ENCODE data around the gene PIM1.
"Not testable (repeated sequence)": the region's sequence is repeated elsewhere in the genome, so short reads cannot be mapped to it uniquely, and the experiment has no call there.

PIM1 gene

DNA sequence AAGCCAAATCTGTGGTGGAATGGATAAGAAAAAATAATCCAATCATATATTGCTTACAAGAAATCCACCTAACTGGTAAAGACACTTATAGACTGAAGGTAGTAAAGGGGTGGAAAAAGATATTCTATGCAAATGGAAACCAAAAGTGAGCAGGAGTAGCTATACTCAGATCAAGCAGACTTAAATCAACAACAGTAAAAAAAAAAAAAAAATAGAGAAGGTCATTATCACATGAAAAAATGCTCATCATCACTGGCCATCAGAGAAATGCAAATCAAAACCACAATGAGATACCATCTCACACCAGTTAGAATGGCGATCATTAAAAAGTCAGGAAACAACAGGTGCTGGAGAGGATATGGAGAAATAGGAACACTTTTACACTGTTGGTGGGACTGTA lies 24.9 kb downstream of the PIM1 start:
- DNase-seq = not testable (repeated sequence)

GRCh38 chr6:37196451-37196850 lies 26.5 kb downstream of the PIM1 start:
- not testable (repeated sequence) for DNase-seq

DNA sequence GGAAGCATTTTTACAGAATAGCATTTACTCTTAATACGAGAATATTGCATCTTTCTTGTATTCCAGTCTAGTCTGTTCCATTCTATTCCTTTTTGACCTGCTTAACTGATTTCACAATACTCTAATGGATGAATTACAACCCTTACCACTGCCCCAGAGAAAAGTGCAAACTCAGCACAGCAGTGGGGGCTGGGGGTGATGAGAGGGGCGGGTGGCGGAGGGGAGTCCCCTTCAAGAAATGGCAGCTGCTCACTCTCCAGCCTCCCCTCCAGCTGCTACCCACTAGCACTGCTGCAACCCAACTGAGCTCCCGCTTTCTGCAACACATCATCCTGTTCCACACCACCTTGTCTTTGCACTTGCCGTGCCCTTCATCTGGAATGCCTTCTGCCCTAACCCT lies 30.1 kb downstream of the PIM1 start:
- DNase-seq = no peak

DNA sequence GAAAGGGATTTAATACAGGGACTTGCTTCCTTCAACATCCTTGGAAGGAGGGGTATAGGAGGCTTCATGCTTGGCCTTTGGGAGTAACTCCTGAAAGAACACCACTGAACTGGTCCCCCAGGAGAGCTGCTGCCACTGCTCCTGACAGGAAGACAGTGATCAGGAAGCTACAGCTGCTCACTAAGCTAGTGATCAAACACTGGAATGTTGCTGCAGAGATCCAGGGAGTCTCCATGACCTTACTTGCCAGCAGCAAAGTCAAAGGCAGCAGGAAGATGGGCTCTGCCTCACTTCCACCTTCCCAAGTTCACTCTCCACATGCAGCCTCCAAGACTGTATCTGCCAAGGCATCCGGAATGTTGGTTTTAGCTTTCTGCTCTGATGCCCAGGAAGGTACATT lies 31.8 kb downstream of the PIM1 start:
- DNase-seq = no peak

DNA sequence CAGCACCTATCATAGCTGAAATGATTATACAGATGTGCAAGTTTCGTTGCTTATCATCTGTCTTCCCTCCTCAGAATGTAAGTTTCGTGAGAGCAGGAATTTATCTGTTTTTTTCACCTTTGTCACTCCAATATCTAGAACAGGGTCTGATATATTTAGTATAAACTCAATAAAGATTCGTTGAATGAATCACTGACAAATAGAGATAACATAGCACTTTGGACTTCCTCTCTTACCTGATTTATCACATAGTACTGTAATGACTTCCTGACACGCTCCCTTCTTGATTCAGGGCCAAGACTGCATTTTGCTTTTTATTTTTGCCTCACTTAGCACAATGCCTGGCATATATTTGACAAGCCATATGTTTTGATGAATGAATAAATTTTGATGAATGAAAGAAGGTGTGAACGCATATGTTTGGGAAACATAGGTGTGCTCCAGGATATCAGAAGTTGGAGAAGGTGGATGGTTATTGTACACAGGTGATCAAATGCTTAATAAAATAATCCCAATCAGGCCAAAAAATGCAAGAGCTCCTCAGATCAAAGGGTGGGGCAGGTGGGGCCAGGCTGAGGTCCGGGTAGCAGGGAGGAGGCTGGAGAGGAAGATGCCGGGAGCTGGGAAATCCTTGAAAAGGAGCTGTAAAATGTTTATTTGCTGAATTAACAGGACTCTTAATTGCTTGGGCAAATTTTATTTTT lies 33.0 kb downstream of the PIM1 start:
- no peak for DNase-seq

GRCh38 chr6:37204014-37204751 lies 34.2 kb downstream of the PIM1 start:
- DNase-seq = no peak

DNA sequence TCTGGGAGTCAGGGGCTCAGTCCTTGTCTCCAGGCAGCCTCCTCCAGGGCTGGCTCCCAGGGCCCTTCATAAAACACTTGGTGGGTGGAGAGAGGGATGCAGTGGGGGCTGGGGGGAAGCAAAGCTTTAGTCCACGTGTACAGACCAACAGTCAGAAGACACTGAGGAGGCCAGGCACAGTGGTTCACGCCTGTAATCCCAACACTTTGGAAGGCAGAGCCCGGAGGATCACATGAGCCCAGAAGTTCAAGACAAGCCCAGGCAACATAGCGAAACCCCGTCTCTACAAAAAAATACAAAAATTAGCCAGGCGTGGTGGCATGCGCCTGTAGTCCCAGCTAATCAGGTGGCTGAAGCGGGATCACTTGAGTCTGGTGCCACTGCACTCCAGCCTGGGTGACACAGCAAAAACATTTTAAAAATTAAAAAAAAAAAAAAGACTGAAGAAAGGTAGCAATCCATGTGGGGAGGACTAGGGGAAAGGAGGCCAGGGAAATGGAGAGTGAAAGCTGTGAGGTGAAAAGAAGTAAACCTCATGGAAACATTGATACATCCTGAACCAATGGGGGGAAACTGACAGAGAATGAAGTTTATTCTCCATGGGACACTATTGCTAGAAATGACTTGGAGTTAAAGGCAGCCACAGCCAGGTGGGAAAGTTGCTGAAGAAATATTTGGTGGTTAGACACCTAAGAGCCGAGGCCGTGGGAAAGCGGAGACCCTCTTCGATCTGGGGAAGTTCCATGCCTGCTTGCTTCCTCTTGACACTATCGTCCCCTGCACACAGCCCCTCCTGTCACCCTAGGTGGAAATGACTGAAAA lies 35.4 kb downstream of the PIM1 start:
- no peak for DNase-seq

GRCh38 chr6:37205997-37206340 lies 36.0 kb downstream of the PIM1 start:
- DNase-seq = no peak

DNA sequence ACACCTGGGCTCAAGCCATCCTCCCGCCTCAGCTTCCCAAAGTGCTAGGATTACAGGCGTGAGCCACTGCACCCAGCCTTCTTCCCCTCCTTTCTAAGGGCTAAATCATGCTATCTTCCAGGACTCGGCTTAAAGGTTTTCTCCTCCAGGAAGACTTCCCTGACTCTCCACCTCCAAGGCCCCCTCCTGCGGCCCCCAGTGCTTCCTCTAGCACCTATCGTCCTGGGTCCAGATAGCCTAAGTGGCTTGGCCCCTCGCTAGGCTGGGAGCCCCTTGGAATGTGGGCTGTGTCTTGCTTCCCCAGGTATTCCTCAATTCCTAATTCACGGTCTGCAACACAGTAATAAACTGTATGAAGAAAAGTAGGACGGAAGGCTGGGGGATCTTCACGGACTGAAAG lies 36.7 kb downstream of the PIM1 start:
- DNase-seq = no peak

DNA sequence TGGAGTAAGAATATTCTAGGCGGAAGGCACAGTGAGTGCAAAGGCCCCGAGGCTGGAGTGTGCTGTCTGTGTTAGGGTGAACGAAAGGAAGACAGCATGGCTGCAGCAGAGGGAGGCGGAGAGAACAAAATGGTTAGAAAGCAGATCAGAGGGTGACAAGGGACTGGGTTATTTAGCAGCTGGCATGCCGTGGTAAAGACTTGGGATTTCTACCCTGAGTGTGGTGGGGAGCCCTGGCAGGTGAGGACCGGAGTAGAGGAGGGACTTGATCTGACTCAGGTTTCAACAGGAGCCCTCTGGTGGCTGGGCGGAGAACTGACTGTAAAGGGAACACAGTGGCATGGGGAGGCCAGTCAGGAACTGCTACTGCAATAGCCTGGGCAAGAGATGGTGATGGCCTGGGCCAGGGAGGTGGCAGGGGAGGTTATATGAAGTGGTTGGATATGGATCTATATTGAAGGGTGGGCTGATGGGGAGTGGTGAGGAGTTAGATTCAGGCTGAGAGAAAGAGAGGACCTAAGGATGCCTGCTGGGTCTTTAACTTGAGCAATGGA lies 38.0 kb downstream of the PIM1 start:
- peak; percentile 61 for DNase-seq

GRCh38 chr6:37208793-37209192 lies 38.8 kb downstream of the PIM1 start:
- no peak for DNase-seq

GRCh38 chr6:37209461-37210205 lies 39.7 kb downstream of the PIM1 start:
- no peak for DNase-seq

GRCh38 chr6:37210313-37210968 lies 40.5 kb downstream of the PIM1 start:
- DNase-seq = peak; percentile 83

- DNase-seq = no peak
These were observed 42.3 kb downstream of the PIM1 start for GRCh38 chr6:37212268-37212667.

DNA sequence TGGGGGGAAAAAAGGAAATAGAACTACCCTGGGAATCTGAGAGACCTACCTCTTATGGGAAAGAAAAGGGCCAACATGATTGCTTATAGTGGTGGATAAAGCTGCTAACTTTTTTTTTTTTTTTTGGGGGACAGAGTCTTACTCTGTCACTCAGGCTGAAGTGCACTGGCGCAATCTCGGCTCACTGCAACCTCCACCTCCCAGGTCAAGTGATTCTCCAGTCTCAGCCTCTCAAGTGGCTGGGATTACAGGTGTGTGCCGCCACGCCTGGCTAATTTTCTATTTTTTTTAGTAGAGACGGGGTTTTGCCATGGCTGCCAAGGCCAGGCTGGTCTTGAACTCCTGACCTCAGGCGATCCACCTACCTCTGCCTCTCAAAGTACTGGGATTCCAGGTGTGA lies 48.1 kb downstream of the PIM1 start:
- DNase-seq = no peak

- DNase-seq = no peak
These were observed 48.6 kb downstream of the PIM1 start for GRCh38 chr6:37218511-37218910.

GRCh38 chr6:37221585-37222124 lies 51.7 kb downstream of the PIM1 start:
- no peak for DNase-seq

- peak; percentile 85 for DNase-seq
These were observed 52.4 kb downstream of the PIM1 start for GRCh38 chr6:37222125-37222967.

DNA sequence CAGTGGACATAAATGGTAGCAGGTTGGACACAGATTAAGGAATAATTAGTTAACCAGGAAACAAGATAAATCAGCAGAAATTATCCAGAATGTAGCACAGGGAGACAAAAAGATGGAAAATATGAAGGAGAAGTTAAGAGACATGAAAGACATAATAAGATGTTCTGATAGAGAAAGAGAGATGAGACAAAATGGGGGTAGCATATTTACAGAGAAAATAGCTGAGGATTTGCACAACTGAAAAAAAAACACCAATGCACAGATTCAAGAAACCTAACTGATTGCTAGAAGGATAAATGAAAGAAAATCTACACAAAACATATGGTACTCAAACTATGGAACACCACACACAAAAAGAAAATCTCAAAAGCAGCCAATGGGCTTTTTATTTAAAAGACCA lies 53.0 kb downstream of the PIM1 start:
- no peak for DNase-seq

Measured in right forelimb (tissue), 1 donor.